GM12875 (cell line): ENCODE results near the gene CDH13.

Experiments
- H3K4me3 ChIP-seq: one replicate; pipeline ENCODE4 v1.5.1; 2011; ENCODE audit warnings: low read depth, low read length, control low read depth
- TF ChIP-seq, protein P1 (sequence below): IDR thresholded peaks from 2 replicates; pipeline ENCODE4 v1.5.1; 2011; ENCODE audit warnings: low read depth, mild to moderate bottlenecking, control low read depth, inconsistent platforms, low read length, moderate library complexity, borderline replicate concordance; ENCODE audit not compliant: insufficient read depth

Gene CDH13

DNA sequence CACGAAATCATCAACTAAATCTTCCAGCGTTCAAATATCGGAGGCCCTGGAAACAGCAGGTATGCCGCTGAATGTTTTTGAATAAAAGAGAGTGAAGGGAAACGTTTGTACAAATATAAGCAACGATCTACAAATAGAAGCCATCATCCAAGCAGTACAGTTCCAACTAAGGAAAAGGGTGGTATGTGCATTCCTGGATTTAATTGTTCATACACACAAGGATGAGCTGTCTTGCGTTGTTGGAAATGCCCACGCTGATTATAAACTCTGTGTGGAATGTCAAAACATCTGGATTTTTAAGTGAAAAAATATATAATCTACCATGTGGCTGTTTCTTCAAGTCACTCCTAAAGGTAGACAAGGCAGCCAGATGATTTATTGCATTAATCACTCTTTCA, 989.2 kb downstream of the CDH13 start:
- TF ChIP-seq, protein P1, sequence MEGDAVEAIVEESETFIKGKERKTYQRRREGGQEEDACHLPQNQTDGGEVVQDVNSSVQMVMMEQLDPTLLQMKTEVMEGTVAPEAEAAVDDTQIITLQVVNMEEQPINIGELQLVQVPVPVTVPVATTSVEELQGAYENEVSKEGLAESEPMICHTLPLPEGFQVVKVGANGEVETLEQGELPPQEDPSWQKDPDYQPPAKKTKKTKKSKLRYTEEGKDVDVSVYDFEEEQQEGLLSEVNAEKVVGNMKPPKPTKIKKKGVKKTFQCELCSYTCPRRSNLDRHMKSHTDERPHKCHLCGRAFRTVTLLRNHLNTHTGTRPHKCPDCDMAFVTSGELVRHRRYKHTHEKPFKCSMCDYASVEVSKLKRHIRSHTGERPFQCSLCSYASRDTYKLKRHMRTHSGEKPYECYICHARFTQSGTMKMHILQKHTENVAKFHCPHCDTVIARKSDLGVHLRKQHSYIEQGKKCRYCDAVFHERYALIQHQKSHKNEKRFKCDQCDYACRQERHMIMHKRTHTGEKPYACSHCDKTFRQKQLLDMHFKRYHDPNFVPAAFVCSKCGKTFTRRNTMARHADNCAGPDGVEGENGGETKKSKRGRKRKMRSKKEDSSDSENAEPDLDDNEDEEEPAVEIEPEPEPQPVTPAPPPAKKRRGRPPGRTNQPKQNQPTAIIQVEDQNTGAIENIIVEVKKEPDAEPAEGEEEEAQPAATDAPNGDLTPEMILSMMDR = no peak
- no peak overlapping the region for H3K4me3 ChIP-seq

DNA sequence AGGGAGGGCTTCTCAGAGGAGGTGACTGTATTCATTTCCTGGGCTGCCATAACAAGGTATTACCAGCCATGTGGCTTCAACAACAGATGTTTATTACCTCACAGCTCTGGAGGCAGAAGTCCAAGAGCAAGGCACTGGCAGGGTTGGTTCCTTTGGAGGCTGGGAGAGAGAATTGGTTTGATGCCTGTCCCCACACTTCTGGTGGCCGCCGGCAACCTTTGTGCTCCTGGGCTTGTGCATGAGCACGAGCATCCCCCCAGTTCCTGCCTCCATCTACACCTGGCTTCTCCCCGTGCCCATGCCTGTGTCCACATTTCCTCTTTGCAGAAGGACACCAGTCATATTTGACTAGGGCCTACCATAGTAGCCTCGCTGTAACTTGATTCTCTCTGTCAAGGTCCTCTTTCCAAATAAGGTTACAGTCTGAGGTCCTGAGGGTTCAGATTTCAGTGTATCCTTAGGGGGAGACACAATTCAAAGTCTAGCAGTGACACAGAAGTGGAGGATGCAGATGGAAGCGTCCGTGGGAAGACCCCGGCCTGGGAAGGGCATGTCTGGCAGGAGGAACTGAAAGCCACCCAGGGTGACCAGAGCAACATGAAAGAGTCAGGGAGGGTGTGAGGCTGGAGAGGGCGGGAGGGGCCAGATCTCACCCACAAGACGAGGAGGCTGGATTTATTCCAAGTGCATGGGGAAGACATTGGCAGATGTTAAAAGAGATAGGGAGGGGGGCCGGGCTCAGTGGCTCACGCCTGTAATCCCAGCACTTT, 992.8 kb downstream of the CDH13 start:
- TF ChIP-seq, protein P1 = no peak

DNA sequence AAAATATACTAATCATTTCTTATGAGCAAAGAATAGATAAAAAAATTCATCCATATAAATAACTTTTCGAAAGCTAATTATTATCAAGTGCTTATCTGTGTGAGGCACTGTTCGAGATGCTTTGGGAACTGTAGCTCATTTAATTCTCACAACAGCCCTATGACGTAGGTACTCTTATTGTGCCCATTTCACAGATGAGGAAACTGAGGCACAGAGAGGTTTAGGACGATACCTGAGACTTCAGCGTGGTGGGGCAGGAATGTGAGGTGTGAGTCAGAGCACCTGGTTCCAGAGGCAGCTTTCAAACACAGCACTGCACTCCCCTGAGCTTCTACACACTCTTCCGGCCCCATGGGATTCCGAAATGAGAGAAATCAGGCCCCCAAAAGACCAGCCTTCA, 995.2 kb downstream of the CDH13 start:
- no peak overlapping the region for H3K4me3 ChIP-seq
- TF ChIP-seq, protein P1 = no peak

More for the DNA sequence above, 992.8 kb downstream of the CDH13 start:
- H3K4me3 ChIP-seq = no peak overlapping the region

DNA sequence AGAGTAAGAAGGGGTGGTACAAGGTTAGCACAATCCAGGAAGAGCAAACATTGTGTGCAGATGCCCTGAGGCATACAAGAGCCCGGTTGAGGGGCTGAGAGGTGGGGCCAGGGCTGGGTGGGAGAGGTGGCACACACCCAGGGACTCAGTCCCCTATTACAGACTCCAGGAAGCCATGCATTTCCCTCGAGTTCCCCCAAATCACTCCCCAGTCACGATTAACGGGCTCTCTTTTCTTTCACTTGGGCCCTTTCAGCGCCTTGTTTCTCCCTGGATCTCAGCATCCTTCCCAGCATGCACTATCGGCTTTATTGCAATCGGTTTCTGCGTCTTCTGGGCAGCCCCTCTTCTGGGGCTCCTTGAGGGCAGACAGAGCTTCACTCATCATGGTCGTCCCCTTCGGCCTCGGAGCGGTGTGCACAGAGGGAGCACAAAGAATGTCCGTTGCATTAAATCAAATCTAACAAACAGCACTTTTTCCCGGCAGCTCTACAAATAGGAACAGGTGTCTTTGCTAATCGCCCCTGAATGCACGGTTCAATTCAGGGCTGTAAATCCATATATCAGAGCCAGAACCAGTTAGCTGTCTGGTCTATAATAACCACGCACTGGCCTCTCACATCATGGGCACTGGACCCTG, 996.4 kb downstream of the CDH13 start:
- no peak overlapping the region for H3K4me3 ChIP-seq
- TF ChIP-seq, protein P1 = no peak

DNA sequence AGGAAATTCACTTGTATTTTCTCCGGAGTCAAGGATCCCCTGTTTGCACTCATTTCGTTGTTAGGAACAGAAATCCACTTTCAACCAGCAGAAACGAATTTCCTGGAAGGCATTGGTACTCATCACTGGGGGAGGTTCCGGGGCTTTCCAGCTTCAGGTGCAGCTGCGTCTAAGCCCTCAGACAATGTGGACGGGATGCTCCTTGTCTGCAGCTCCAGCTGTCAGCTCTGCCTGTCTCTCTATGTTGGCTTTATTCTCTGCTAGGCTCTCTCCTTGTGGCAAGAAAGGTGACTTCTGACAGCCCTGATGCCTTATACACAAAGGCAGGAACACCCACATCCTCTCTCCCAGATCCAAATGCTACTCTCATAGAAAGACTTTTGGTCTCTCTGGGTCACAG, 997.1 kb downstream of the CDH13 start:
- TF ChIP-seq, protein P1 = no peak
- H3K4me3 ChIP-seq = no peak overlapping the region

DNA sequence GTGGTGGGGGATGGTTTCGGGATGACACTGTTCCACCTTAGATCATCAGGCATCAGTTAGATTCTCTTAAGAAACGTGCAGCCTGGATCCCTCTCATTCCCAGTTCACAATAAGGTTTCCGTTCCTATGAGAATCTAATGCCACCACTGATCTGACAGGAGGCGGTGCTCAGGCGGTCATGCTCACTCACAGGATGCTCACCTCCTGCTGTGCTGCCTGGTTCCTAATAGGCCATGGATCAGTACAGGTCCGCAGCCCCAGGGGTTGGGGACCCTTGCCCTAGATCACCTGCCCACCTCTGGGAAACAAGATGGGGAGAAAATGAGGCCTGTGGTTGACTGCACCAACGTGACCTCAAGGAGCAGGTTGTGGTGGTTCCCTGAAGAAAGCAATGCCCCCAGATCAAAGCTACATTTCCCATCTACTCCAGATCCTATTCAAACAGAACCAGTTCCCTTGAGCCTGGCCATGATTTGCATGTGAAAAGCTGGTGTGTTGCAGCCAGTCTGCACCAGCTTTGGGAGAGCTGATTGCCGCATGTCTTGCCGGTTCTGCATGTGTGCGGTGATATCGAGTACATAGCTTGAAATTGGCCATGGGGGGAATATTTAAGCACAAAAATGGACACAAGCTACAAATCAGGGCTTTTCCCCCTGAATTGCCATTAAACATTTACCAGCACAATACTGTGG, 997.8 kb downstream of the CDH13 start:
- H3K4me3 ChIP-seq = no peak overlapping the region
- TF ChIP-seq, protein P1 = no peak
